Left forelimb (tissue), 1 donor: Measurements from ENCODE around the gene GOLGA1.
"Not testable (repeated sequence)": the region's sequence is repeated elsewhere in the genome, so short reads cannot be mapped to it uniquely, and the experiment has no call there.

Experiments
- DNase-seq: peaks from one replicate; pipeline ENCODE4 v3.0.0-alpha.2; 2018; ENCODE audit warnings: low spot score

GOLGA1 gene

GRCh38 chr9:124940894-124941678 lies at the start of gene GOLGA1:
Gene GOLGA1 (minus strand): TSS chr9:124941083. CDS start chr9:124938711, 2,372 bp downstream.
- peak; percentile 99 for DNase-seq

- DNase-seq, result no peak
Measured at GRCh38 chr9:124983698-124984097, 42.8 kb upstream of the GOLGA1 start.

GRCh38 chr9:124980431-124980830 lies 39.5 kb upstream of the GOLGA1 start:
- DNase-seq, result no peak

GRCh38 chr9:124975131-124975530 lies 34.2 kb upstream of the GOLGA1 start:
- DNase-seq, result no peak

GRCh38 chr9:124973807-124974206 lies 32.9 kb upstream of the GOLGA1 start:
- DNase-seq, result no peak

GRCh38 chr9:124972241-124972770 lies 31.4 kb upstream of the GOLGA1 start:
- DNase-seq, result no peak

GRCh38 chr9:124969401-124969800 lies 28.5 kb upstream of the GOLGA1 start:
- DNase-seq, result no peak

GRCh38 chr9:124968238-124968637 lies 27.4 kb upstream of the GOLGA1 start:
- no peak for DNase-seq

GRCh38 chr9:124965775-124966568 lies 25.1 kb upstream of the GOLGA1 start:
- DNase-seq, result not testable (repeated sequence)

- DNase-seq, result no peak
Measured at GRCh38 chr9:124964604-124965003, 23.7 kb upstream of the GOLGA1 start.

- no peak for DNase-seq
Measured at GRCh38 chr9:124964056-124964455, 23.2 kb upstream of the GOLGA1 start.

- no peak for DNase-seq
Measured at GRCh38 chr9:124960409-124960752, 19.5 kb upstream of the GOLGA1 start.

- DNase-seq, result not testable (repeated sequence)
Measured at GRCh38 chr9:124959671-124960408, 19.0 kb upstream of the GOLGA1 start.

- no peak for DNase-seq
Measured at GRCh38 chr9:124954255-124954654, 13.4 kb upstream of the GOLGA1 start.

GRCh38 chr9:124950050-124950718 lies 9.3 kb upstream of the GOLGA1 start:
- no peak for DNase-seq

GRCh38 chr9:124949387-124949786 lies 8.5 kb upstream of the GOLGA1 start:
- DNase-seq, result no peak

- DNase-seq, result no peak
Measured at GRCh38 chr9:124947727-124948391, 7.0 kb upstream of the GOLGA1 start.

- DNase-seq, result no peak
Measured at GRCh38 chr9:124946167-124946566, 5.3 kb upstream of the GOLGA1 start.

GRCh38 chr9:124941679-124942561 lies 1.0 kb upstream of the GOLGA1 start:
- DNase-seq, result no peak

- no peak for DNase-seq
Measured at GRCh38 chr9:124940521-124940893, 376 bp downstream of the GOLGA1 start.
